ENCODE measurements around the gene CDKN2AIPNL. TPM values are rescaled to one million over a fixed set of nuclear protein-coding genes. Genes with fewer than 3 reads are reported as not detected.

CDKN2AIPNL gene
- total and polyA plus RNA-seq, 2 of the 8 experiments (the other 6 are each of a cell fraction or from before 2014, with no cell fraction given): 40.0 to 56.3 TPM

DNA sequence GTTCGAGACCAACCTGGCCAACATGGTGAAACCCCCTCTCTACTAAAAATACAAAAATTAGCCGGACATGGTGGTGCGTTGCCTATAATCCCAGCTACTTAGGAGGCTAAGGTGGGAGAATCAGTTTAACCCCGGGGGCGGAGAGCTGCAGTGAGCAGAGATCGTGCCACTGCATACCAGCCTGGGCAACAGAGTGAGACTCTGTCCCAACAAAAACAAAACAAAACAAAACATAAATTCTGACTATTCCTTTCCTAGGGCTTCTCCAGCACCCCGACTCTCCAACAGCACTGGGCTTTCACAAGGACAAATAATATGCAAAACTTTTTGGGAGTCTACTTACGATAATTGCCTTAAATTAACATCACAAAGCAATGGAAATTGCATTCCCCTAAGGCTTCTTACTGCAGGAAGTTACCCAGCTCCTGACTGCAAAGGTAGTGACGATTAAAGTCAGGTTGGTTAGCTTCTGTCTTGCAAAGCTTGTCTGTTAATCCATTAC is 15.9 kb upstream of the CDKN2AIPNL start (continued):
- TF ChIP-seq CEBPB (IDR thresholded peaks at IDR 0.05; ENCODE audit: low read depth, low read length) (peak; percentile 47; the same call in 1 of the 2 replicates), HDAC6 (IDR thresholded peaks at IDR 0.05; ENCODE audit: low read depth, low read length) (no peak), GTF2F1 (IDR thresholded peaks at IDR 0.05; ENCODE audit: borderline replicate concordance, low read depth, low read length) (no peak)
